MM.1S (cell line): ENCODE results near the gene PLD6.

ENCODE experiments used
- DNase-seq: peaks from one replicate; pipeline ENCODE4 v3.0.0-alpha.2; 2015
- H2AFZ ChIP-seq: fragments of 300-600 bp; sonication (generic); 2 replicates; pipeline ENCODE4 v1.6.0; 2016; ENCODE audit warnings: antibody characterized with exemption, low read length
- H3F3A ChIP-seq: fragments of 300-600 bp; sonication (generic); 2 replicates; pipeline ENCODE4 v1.6.1; 2016; ENCODE audit warnings: mild to moderate bottlenecking, antibody characterized with exemption, low read length, moderate library complexity, mixed read lengths; ENCODE audit not compliant: insufficient read depth
- H3K27ac ChIP-seq: fragments of 300-600 bp; sonication (generic); 2 replicates; pipeline ENCODE4 v1.5.1; 2016; ENCODE audit warnings: mild to moderate bottlenecking, low read length
- H3K27me3 ChIP-seq: fragments of 300-600 bp; sonication (generic); replicated peaks from 2 replicates; pipeline ENCODE4 v1.6.0; 2016; ENCODE audit warnings: low read length; ENCODE audit not compliant: insufficient read depth
- H3K36me3 ChIP-seq: fragments of 300-600 bp; sonication (generic); replicated peaks from 2 replicates; pipeline ENCODE4 v1.6.1; 2016; ENCODE audit warnings: mild to moderate bottlenecking, low read length, mixed read lengths; ENCODE audit not compliant: insufficient read depth
- H3K4me1 ChIP-seq: fragments of 300-600 bp; sonication (generic); 2 replicates; pipeline ENCODE4 v1.6.1; 2016; ENCODE audit warnings: low read length, mixed read lengths
- H3K4me2 ChIP-seq: fragments of 300-600 bp; sonication (generic); 2 replicates; pipeline ENCODE4 v1.6.0; 2016; ENCODE audit warnings: low read depth, low read length
- H3K4me3 ChIP-seq: fragments of 300-600 bp; sonication (generic); 2 replicates; pipeline ENCODE4 v1.5.1; 2016; ENCODE audit warnings: low read length, mixed read lengths
- H3K79me2 ChIP-seq: fragments of 300-600 bp; sonication (generic); 2 replicates; pipeline ENCODE4 v1.6.1; 2016; ENCODE audit warnings: mixed run types, low read length, mixed read lengths
- H3K9ac ChIP-seq: fragments of 300-600 bp; sonication (generic); 2 replicates; pipeline ENCODE4 v1.6.1; 2016; ENCODE audit warnings: low read length, mixed read lengths
- H3K9me2 ChIP-seq: fragments of 300-600 bp; sonication (generic); replicated peaks from 2 replicates; pipeline ENCODE4 v1.6.1; 2016; ENCODE audit warnings: mild to moderate bottlenecking, low read length, mixed read lengths; ENCODE audit not compliant: insufficient read depth
- H3K9me3 ChIP-seq: fragments of 300-600 bp; sonication (generic); replicated peaks from 2 replicates; pipeline ENCODE4 v1.6.1; 2016; ENCODE audit warnings: mild to moderate bottlenecking, low read length, mixed read lengths; ENCODE audit not compliant: insufficient read depth
- H4K20me1 ChIP-seq: fragments of 300-600 bp; sonication (generic); 2 replicates; pipeline ENCODE4 v1.6.1; 2016; ENCODE audit warnings: mild to moderate bottlenecking, low read length, moderate library complexity, mixed read lengths; ENCODE audit not compliant: insufficient read depth
- EZH2 ChIP-seq: fragments of 300-600 bp; sonication (generic); optimal IDR thresholded peaks from 2 replicates; pipeline ENCODE3; 2017; ENCODE audit warnings: low read depth, mild to moderate bottlenecking, antibody characterized with exemption, low read length, mixed read lengths
- EZH2phosphoT487 ChIP-seq: fragments of 300-600 bp; sonication (generic); IDR thresholded peaks from 2 replicates; pipeline ENCODE4 v1.6.1; 2018; ENCODE audit warnings: antibody characterized with exemption, low read length
- TF ChIP-seq, protein P1 (sequence below): fragments of 300-600 bp; sonication (generic); IDR thresholded peaks from 2 replicates; pipeline ENCODE4 v1.5.1; 2016; ENCODE audit warnings: antibody characterized with exemption, low read length, mixed read lengths

PLD6 gene

DNA sequence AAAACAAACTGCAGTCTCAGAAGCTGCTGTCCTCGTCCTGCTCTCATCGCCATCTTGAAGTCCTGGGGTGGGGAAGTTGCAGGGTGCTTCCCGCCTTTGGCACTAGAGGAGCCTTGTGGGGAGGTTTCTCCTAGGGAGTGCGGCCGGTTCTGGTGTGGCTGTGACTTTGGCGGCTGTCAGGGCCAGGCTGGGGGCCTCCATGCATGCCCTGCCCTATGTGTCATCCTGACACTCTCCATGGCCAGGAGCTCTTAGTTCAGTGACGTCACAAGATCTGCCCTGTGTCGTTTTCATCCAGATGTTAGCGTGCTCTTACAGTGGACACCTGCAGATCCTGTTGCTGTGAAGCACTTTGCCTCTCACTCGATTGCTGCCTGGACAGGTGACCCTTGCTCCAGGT lies 49.6 kb downstream of the PLD6 start:
- no peak overlapping the region for H3K4me3 ChIP-seq
- no peak for DNase-seq
- no peak overlapping the region for H3K9ac ChIP-seq
- no peak overlapping the region for H2AFZ ChIP-seq
- no peaks in the 10 kb centered on the region for H3K79me2 ChIP-seq
- no peaks in the 10 kb centered on the region for H3F3A ChIP-seq
- H3K36me3 ChIP-seq = peaks cover 5% of the 10 kb centered on the region; the same call in 1 of the 2 replicates
- no peak overlapping the region for H3K27ac ChIP-seq
- H3K9me3 ChIP-seq = no peaks in the 10 kb centered on the region
- TF ChIP-seq EZH2phosphoT487 (no peak), EZH2 (no peak)
- TF ChIP-seq, protein P1, sequence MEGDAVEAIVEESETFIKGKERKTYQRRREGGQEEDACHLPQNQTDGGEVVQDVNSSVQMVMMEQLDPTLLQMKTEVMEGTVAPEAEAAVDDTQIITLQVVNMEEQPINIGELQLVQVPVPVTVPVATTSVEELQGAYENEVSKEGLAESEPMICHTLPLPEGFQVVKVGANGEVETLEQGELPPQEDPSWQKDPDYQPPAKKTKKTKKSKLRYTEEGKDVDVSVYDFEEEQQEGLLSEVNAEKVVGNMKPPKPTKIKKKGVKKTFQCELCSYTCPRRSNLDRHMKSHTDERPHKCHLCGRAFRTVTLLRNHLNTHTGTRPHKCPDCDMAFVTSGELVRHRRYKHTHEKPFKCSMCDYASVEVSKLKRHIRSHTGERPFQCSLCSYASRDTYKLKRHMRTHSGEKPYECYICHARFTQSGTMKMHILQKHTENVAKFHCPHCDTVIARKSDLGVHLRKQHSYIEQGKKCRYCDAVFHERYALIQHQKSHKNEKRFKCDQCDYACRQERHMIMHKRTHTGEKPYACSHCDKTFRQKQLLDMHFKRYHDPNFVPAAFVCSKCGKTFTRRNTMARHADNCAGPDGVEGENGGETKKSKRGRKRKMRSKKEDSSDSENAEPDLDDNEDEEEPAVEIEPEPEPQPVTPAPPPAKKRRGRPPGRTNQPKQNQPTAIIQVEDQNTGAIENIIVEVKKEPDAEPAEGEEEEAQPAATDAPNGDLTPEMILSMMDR = no peak
- no peaks in the 10 kb centered on the region for H4K20me1 ChIP-seq
- no peaks in the 10 kb centered on the region for H3K4me1 ChIP-seq
- no peak overlapping the region for H3K4me2 ChIP-seq
- no peaks in the 10 kb centered on the region for H3K9me2 ChIP-seq
- H3K27me3 ChIP-seq = no peaks in the 10 kb centered on the region

DNA sequence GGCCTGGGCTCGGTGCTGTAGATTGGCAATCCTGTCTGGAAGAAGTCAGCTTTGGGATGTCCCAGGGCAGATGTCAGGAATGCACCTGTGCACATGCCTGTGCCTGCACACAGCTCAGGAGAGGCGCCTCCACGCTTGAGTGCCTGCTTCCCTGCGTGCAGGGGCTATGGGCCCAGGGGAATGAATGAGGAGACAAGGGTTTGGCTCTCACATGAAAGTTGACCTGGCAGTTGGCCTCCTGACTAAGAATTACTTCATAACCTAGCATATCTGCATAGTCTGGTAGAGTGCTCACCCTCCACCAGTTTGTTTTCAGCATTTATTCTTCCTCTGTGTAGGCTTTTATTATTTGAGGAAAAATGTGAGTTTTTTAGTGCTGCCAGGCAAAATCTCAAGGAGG lies 50.0 kb downstream of the PLD6 start:
- Histone ChIP-seq H3K9ac (no peak overlapping the region), H3K79me2 (no peaks in the 10 kb centered on the region), H3K4me2 (no peak overlapping the region), H2AFZ (no peak overlapping the region), H3K27me3 (no peaks in the 10 kb centered on the region), H3K27ac (no peak overlapping the region), H3K9me3 (no peaks in the 10 kb centered on the region), H3K36me3 (0 out of 2 replicates have a peak, but pooled peaks cover 5% of the 10 kb centered on the region), H3K9me2 (no peaks in the 10 kb centered on the region), H3K4me3 (no peak overlapping the region), H3F3A (no peaks in the 10 kb centered on the region), H4K20me1 (no peaks in the 10 kb centered on the region), H3K4me1 (no peaks in the 10 kb centered on the region)
- TF ChIP-seq, protein P1 = no peak
- DNase-seq = no peak

DNA sequence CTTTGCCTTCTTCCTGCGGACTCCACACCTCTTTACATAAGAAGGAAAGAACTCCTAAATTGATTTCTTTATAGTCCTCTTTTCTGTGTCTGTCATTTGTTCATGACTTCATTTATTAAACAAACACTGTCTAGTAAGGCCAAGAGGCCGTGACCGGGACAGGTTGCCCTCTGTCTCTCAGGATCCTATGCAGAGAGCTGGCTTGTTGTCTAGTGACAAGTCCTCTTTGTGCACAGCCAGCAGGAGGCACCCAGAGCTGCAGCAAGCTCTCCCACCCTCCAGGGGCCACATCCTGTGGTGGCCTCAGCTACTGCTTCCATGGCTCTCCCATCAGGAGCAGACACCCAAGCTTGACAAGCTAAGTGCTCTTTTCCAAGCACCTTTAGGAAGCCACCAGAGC lies 50.6 kb downstream of the PLD6 start:
- Histone ChIP-seq H3K36me3 (0 out of 2 replicates have a peak, but pooled peaks cover 5% of the 10 kb centered on the region), H3K79me2 (no peaks in the 10 kb centered on the region), H4K20me1 (no peaks in the 10 kb centered on the region)

More for the DNA sequence above, 50.6 kb downstream of the PLD6 start:
- Histone ChIP-seq H3K27me3 (no peaks in the 10 kb centered on the region), H3K27ac (no peak overlapping the region), H3K4me3 (no peak overlapping the region), H3K9ac (no peak overlapping the region), H3K9me2 (no peaks in the 10 kb centered on the region), H3K4me1 (no peaks in the 10 kb centered on the region), H2AFZ (no peak overlapping the region), H3F3A (no peaks in the 10 kb centered on the region), H3K4me2 (no peak overlapping the region), H3K9me3 (no peaks in the 10 kb centered on the region)
- TF ChIP-seq EZH2 (no peak), EZH2phosphoT487 (no peak)
- TF ChIP-seq, protein P1 = no peak
- no peak for DNase-seq
